Measurements from ENCODE around the gene DCUN1D2. TPM values are rescaled to one million over a fixed set of nuclear protein-coding genes. Genes with fewer than 3 reads are reported as not detected.

The DCUN1D2 gene
- total RNA-seq, 1 donor from 2014 or later: 23.8 TPM

DNA sequence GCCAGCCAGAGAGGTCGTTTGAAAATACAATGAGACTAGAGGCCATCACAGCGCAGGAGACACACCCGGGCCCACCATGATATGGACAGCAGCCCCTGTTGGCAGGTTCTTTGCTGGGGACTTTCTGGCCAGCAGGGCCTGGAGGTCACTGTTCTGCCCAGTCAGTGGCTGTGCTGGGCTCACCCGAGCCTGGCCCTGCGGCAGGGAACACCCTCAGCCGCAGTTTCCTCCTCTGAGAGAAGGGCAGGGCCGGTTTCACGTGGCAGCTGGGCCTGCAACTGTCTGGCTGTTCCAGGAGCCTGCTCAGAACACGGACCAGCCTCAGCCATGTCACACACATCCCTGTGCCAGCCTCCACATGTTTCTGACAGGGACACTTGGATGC, 76.6 kb downstream of the DCUN1D2 start:
- Histone ChIP-seq H2AFZ (replicated peaks) (peak overlapping the region; percentile 50), H3K36me3 (no peaks in the 10 kb centered on the region), H3K79me2 (ENCODE audit: low read depth) (no peaks in the 10 kb centered on the region), H3K4me1 (peaks cover 6% of the 10 kb centered on the region), H3K9ac (no peak overlapping the region), H3K27ac (no peak overlapping the region), H3K4me3 (no peak overlapping the region), H3K27me3 (no peaks in the 10 kb centered on the region), H3F3A (ENCODE audit: low read depth) (no peaks in the 10 kb centered on the region), H3K4me2 (no peak overlapping the region), H4K20me1 (ENCODE audit: low read depth) (no peaks in the 10 kb centered on the region), H3K9me3 (ENCODE audit: low read depth) (no peaks in the 10 kb centered on the region)
- DNase-seq (ENCODE audit: low spot score): peak; percentile 1
- Mint-ChIP-seq H3K27me3 (ENCODE audit: insufficient read depth, low read depth) (peaks cover 13% of the 10 kb centered on the region), H3K36me3 (peaks cover 2% of the 10 kb centered on the region), H3K9me3 (peaks cover 16% of the 10 kb centered on the region), H3K4me1 (peaks cover 25% of the 10 kb centered on the region), H3K4me3 (no peak overlapping the region), H3K27ac (no peak overlapping the region)
- TF ChIP-seq EZH2phosphoT487 (IDR thresholded peaks at IDR 0.05) (no peak), EZH2 (IDR thresholded peaks at IDR 0.05) (no peak)
- TF ChIP-seq, protein P1, sequence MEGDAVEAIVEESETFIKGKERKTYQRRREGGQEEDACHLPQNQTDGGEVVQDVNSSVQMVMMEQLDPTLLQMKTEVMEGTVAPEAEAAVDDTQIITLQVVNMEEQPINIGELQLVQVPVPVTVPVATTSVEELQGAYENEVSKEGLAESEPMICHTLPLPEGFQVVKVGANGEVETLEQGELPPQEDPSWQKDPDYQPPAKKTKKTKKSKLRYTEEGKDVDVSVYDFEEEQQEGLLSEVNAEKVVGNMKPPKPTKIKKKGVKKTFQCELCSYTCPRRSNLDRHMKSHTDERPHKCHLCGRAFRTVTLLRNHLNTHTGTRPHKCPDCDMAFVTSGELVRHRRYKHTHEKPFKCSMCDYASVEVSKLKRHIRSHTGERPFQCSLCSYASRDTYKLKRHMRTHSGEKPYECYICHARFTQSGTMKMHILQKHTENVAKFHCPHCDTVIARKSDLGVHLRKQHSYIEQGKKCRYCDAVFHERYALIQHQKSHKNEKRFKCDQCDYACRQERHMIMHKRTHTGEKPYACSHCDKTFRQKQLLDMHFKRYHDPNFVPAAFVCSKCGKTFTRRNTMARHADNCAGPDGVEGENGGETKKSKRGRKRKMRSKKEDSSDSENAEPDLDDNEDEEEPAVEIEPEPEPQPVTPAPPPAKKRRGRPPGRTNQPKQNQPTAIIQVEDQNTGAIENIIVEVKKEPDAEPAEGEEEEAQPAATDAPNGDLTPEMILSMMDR (IDR thresholded peaks at IDR 0.05): no peak

DNA sequence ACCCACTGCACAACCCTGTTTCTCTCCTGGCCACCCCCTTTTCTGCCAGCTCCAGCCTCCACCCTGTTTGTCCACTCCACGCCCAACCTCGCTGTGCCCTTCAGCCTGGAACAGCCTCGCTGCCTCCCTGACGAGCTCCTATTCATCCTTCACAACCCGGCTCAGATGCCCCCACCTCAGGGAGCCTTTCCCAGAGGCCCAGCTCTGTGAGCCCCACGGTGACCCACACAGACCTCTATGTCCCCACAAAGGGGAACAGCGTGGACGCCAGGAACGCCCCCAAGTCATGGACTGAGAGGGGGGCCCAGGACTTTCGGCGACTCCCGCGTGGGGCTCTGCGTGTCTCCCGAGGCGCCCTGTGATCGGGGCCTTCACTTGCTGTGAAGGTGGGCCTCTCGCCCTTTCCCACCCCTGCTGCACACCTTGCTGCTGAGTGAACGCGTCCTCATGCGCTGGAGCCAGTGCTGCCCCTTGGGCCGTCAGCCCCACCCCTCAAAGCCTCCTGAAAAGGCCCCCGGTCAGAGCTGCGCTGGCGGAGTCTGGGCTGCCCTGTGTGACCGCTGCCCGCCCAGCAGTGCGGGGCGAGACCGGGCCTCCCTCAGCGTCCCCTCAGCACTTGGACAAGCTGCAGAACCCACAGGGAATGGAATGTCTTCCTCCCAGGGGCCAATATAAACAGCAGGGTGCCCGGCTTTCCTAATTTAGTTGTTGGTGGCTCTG, 77.2 kb downstream of the DCUN1D2 start:
- DNase-seq (ENCODE audit: low spot score): no peak
- Histone ChIP-seq H3K4me2 (no peak overlapping the region), H3F3A (ENCODE audit: low read depth) (no peaks in the 10 kb centered on the region), H4K20me1 (ENCODE audit: low read depth) (no peaks in the 10 kb centered on the region), H3K79me2 (ENCODE audit: low read depth) (no peaks in the 10 kb centered on the region), H3K27ac (no peak overlapping the region), H3K4me1 (peaks cover 6% of the 10 kb centered on the region), H3K9me3 (ENCODE audit: low read depth) (no peaks in the 10 kb centered on the region), H3K9ac (no peak overlapping the region), H3K4me3 (no peak overlapping the region), H3K27me3 (no peaks in the 10 kb centered on the region), H2AFZ (replicated peaks) (peak overlapping the region; percentile 50), H3K36me3 (no peaks in the 10 kb centered on the region)
- peaks cover 27% of the 10 kb centered on the region for H3K4me1 Mint-ChIP-seq
- no peak overlapping the region for H3K4me3 Mint-ChIP-seq
- H3K36me3 Mint-ChIP-seq: peaks cover 2% of the 10 kb centered on the region
- peaks cover 13% of the 10 kb centered on the region for H3K27me3 Mint-ChIP-seq (ENCODE audit: insufficient read depth, low read depth)
- peak overlapping the region; percentile 67 for H3K27ac Mint-ChIP-seq
- TF ChIP-seq EZH2phosphoT487 (IDR thresholded peaks at IDR 0.05) (no peak), EZH2 (IDR thresholded peaks at IDR 0.05) (no peak)
- TF ChIP-seq, protein P1 (IDR thresholded peaks at IDR 0.05): no peak
- H3K9me3 Mint-ChIP-seq: peaks cover 16% of the 10 kb centered on the region

DNA sequence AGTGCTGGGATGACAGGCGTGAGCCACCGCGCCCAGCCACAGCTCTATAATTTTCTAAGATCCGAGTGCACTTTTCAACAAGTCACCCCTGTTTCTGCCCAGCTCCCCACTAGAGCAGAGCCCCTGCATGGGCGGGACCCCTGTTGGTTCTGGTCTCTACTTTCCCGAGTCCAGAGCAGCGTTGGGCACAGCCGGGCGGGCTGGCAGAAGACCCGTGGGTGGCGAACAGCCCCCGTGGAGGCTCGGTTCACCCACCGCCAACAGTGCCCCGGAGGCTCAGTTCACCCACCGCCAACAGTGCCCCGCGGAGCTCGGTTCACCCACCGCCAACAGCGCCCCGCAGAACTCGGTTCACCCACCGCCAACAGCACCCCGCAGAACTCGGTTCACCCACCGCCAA, 78.1 kb downstream of the DCUN1D2 start:
- H3F3A ChIP-seq (ENCODE audit: low read depth): no peaks in the 10 kb centered on the region
- TF ChIP-seq, protein P1 (IDR thresholded peaks at IDR 0.05): no peak
- TF ChIP-seq EZH2phosphoT487 (IDR thresholded peaks at IDR 0.05) (no peak), EZH2 (IDR thresholded peaks at IDR 0.05) (no peak)
- Mint-ChIP-seq H3K4me1 (peaks cover 26% of the 10 kb centered on the region), H3K36me3 (peaks cover 2% of the 10 kb centered on the region), H3K27ac (no peak overlapping the region), H3K9me3 (peaks cover 16% of the 10 kb centered on the region), H3K27me3 (ENCODE audit: insufficient read depth, low read depth) (peaks cover 13% of the 10 kb centered on the region), H3K4me3 (no peak overlapping the region)
- H3K9me3 ChIP-seq (ENCODE audit: low read depth): no peaks in the 10 kb centered on the region
- H3K9ac ChIP-seq: no peak overlapping the region
- DNase-seq (ENCODE audit: low spot score): no peak
- H3K4me1 ChIP-seq: peaks cover 2% of the 10 kb centered on the region
- no peaks in the 10 kb centered on the region for H3K27me3 ChIP-seq
- H4K20me1 ChIP-seq (ENCODE audit: low read depth): no peaks in the 10 kb centered on the region
- no peak overlapping the region for H3K4me2 ChIP-seq
- H2AFZ ChIP-seq (replicated peaks): no peak overlapping the region
- H3K27ac ChIP-seq: no peak overlapping the region
- no peaks in the 10 kb centered on the region for H3K79me2 ChIP-seq (ENCODE audit: low read depth)
- no peaks in the 10 kb centered on the region for H3K36me3 ChIP-seq
- no peak overlapping the region for H3K4me3 ChIP-seq
